Right renal cortex interstitium (tissue), 3 donors: ENCODE data around the gene SERF2. TPM values are rescaled to one million over a fixed set of nuclear protein-coding genes. Genes with fewer than 3 reads are reported as not detected.

Experiments used
- DNase-seq, 3 donors: peaks; one replicate each; pipeline ENCODE4 v3.0.0-alpha.2; 2013; ENCODE audit warnings: low read depth in 3 of 3, low spot score in 2 of 3
- polyA plus RNA-seq, 3 donors: library from polyadenylated mRNA; unstranded; fragments of 120-200 nt; gene quantifications; one replicate each; pipeline ENCODE4 v1.2.1, GENCODE V29; 2013; ENCODE audit not compliant: insufficient read length in 3 of 3

The SERF2 gene
- 100 to 1,000 TPM; 559 to 719 (median 653) TPM for polyA plus RNA-seq

- DNase-seq: peak; percentile 96 to 98 (median 97)
Observed at GRCh38 chr15:43791993-43792760, at the start of gene SERF2. Gene SERF2 (plus strand): TSS chr15:43792320. CDS start chr15:43792377, 57 bp downstream.

DNA sequence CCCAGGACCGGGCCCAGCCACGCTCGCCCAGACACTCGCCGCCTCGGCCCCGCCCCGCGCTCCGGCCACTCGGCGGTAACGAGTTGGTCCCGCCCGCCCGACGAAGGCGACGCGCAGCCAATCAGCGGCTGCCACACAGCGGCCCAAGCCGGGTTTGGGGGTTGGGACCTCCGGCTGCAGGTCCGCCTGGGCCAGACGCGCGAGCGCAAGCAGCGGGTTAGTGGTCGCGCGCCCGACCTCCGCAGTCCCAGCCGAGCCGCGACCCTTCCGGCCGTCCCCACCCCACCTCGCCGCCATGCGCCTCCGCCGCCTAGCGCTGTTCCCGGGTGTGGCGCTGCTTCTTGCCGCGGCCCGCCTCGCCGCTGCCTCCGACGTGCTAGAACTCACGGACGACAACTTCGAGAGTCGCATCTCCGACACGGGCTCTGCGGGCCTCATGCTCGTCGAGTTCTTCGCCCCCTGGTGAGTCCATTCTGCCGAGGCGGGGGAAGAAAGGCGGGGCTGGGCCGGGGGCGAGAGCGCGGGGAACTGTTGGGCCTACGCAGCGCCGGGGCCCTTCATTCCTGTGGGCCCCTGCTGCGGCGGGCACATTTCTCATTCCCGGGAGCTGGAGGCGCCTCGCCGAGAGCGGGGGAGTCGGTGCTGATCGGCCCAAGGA lies 45.7 kb upstream of the SERF2 start, which contains the start of gene PDIA3:
Gene PDIA3 (plus strand): TSS at position 194 of the 658 bp plus-strand sequence. CDS start 102 bp downstream, at position 296.
- DNase-seq: peak; percentile 77 to 84 (median 81)

- DNase-seq: peak; percentile 6 to 20 (median 17)
Observed at GRCh38 chr15:43746903-43747309, 45.2 kb upstream of the SERF2 start.

DNA sequence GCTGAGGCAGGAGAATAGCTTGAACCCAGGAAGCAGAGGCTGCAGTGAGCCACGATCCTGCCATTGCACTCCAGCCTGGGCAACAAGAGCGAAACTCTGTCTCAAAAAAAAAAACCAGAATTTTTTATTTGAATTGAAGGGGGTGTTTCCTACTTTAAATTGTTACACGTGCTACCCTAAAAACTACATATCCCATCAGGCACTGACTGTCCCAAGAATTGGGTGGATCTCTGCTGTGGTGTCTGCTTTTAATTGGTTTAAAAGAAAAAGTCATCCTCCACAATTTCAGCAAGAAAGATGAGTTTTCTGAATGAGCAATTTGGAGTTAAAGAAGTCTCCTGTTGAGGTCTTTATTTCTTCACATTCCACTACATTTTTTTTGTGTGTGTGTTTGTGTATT lies 43.7 kb upstream of the SERF2 start:
- no peak for DNase-seq

DNA sequence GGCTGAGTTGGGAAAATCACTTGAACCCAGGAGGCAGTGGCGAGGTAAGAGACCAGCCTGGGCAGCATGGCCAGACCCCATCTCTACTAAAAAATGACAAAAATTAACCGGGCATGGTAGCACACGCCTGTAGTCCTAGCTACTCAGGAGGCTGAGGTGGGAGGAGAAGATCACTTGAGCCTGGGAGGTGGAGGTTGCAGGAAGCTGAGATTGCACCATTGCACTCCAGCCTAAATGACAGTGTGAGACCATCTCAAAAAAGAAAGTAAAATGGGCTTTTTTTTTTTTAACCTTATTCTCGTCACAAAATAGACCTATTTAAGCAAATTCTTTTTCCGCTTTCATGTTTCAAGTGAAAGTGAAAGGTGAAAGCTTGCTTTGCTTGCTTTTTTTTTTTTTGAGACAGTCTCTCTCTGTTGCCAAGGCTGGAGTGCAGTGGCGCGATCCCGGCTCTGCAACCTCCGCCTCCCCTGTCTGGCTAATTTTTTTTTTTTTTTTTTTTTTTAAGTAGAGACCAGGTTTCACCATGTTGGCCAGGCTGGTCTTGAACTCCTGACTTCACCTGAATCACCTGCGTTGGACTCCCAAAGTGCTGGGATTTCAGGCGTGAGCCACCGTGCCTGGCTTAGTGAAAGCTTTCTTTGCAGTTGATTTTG lies 42.3 kb upstream of the SERF2 start:
- no peak for DNase-seq

DNA sequence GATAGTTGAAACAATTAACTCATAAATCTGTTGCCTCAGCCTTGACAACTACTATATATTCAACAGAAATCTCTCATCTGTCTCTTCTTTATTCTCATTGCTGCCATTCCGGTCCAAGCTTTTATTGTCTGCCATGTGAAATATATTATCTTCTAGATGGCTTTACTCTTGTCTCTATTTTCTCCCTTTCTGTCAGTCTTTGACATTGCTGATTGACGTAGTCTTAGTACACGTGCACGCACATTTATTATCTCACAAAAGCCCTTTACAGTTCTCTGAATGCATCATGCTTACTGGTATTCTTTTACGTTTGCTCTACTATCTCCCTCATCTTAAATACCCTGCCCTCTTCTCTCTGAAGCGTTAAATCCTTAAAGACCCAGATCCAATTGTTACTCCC lies 40.2 kb upstream of the SERF2 start:
- no peak for DNase-seq

DNA sequence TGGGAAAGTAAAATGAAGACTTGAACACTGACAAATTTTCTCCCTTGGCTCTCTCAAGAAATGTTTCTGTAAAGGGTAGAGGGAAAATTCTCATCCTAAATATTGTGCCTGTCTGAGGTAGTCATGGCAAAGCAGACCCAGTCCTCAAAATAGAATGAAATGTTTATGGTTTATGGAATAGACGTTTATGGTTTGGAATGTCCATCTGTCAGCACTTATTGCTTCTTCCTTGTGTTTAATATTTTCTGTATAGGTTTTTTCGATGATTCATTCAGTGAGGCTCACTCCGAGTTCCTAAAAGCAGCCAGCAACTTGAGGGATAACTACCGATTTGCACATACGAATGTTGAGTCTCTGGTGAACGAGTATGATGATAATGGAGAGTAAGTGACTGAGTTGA lies 29.3 kb upstream of the SERF2 start:
- DNase-seq: no peak

DNA sequence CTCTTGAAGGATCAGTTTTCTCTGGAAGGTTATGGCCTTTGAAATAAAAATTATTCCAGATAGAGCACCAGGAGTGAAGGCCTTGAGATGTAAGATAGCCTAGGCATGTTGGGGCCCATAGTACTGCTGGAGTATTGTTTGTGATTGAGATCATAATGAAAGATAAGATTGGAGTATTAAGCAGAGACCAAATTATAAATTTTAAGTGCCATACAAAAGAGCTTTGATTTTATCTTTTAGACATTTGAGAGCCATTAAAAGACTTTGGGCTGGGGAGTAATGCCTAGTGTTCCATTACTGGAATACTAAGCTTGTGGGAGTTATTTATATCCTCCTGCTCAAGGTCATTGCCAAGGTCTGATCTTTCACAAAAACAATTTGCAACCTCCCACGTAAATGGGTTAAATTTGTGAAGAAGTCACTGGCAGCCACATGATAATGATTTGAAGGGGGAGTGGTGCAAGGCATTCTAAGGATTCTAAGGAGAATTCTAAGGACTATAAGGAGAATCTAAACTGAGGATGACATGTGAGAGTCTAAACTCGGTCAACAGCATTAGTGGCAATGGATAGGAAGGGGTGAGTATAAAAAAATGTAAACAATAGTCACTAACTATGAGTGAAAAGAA lies 28.2 kb upstream of the SERF2 start:
- no peak for DNase-seq

DNA sequence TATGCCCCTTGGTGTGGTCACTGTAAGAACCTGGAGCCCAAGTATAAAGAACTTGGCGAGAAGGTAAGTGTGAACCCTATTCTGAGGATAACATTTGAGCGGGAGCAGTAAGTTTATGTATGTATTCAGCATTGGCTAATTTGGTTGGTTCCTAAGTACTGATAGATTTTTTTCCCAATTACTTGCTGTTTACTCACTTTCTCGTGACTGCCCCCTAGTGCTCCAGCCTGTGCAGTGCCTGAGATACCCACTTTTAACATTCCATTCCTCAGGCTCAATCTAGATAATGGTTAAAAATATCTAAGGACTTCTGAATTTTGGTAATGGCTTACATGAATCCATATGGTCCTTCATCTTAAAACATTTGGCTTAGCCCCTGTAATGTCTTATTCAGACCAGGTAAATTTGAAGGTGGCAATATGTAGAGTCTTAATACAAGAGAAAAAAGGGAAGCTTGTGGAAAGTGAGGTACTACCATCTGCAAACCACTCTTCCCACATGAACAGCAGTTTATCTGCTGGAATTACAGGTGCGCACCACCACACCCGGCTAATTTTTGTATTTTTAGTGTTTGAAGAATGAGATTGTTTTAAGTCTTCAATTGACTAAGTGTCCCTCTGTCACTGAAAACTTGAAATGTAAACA lies 22.4 kb upstream of the SERF2 start:
- peak in 1 of 3 donors; percentile 23 for DNase-seq

DNA sequence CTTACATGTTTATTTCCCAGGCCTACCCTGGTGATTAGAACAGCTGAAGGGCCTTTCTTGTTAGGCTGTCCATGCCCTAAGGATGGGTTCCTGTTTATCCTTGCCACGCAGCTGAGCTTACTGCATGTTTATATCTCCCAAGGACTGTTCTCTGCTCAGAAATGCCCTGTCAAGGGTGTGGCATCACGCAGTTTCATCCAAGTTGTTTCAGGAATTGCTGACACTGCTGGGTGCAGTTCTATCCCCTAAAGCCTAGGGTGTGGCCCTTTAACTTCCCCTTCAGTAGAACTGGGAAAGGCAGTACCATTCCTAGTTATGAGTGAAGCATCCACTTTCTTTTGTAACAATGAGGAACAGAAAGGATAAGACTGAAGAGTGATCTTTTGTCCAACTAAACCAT lies 20.3 kb upstream of the SERF2 start:
- DNase-seq: no peak

DNA sequence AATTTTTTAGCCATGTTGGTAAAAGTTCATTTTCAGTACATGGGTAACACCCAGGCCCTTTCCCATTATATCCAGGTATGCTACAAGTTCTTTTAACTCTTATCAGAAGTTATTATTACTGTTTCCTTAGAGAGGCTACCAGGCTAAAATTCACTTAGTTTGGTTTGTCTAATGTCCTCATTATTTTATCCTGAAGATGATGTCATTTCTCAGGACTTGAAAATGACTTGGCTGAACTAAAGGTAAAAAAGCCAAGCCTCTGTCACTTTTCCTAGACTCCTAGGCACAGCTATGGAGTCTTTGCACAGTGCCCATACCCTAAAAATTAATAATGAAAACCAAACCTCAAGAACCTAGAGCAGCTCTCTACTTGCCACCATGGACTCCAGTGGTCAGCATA lies 19.5 kb upstream of the SERF2 start:
- no peak for DNase-seq

GRCh38 chr15:43774062-43774461 lies 18.1 kb upstream of the SERF2 start:
- no peak for DNase-seq

GRCh38 chr15:43775411-43775965 lies 16.6 kb upstream of the SERF2 start:
- DNase-seq: no peak

DNA sequence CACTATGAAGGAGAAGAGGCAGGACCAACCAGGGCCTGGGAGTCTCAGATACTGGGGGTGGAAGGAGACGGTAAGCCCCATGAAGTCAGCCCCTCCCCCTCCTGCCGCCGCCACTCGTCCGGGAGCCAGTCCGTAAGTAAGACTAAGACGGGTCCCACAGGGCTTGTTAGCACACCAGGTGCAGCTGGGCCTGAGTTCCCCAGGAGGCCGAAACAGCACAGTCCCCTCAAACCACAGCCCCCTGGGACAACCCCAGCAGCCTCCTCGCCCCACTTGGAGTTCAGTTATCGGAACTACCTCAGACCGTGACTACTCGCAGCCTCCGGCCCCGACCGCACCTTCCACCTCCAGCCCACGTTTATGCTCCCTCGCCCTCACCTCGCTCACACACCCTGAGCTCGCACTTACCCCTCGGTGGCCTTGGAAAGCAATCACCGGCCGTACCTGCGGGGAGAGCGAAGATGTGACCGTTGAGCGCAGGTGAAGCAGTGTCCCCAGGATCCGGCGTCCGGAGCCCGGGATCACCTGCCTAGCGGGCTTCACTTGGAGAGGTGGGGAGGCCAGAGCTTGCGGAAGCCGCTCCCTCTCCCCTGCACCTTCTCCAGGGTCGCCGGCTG lies 15.9 kb upstream of the SERF2 start:
- no peak for DNase-seq

GRCh38 chr15:43776718-43777266 lies 15.3 kb upstream of the SERF2 start, which contains the start of gene ELL3:
Gene ELL3 (minus strand): TSS chr15:43776966. CDS start chr15:43776901, 65 bp downstream.
- no peak for DNase-seq

DNA sequence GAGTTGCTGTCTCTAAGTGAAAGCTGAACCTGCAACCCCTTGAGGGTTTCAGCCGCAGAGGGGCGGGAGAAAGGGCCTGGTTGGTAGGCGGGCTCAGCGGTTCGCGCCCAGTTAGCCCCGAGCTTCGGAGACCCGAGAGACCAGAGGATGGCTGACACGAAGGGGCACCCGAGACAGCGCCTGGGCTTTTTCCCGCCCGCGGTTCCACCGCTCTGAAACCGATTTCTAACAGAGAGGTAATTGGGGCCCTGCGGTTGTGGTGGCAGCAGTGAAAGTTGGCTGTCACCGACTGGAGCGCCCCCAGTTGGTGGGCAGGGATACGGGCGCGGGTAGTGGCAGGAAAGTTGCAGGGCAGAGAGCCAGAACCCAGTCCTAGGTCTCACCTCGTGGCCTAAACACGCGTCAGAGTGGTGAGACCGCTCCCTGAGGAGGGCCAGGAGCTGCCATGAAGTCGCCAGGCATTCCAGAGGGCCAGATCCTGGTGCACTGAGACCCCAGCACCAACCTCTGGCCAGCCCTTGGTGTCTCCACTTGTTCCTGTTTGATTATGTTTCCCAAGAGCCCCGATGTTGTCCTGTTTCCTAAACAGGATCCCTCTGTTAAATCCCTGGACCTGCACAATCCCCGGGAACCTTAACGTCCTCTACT lies 14.7 kb upstream of the SERF2 start:
- no peak for DNase-seq

- no peak for DNase-seq
Observed at GRCh38 chr15:43779016-43779415, 13.1 kb upstream of the SERF2 start.

GRCh38 chr15:43789409-43789808 lies 2.7 kb upstream of the SERF2 start:
- DNase-seq: no peak
